HEK293 (cell line): ENCODE measurements around the gene GLIS1.

Experiments
- CTCF ChIP-seq: fragments of 450-650 bp; formaldehyde crosslinking; IDR thresholded peaks from 2 replicates; pipeline ENCODE4 v1.5.1; 2016; ENCODE audit warnings: missing biosample characterization, missing genetic modification characterization
- ZFP41 ChIP-seq: fragments of 450-650 bp; formaldehyde crosslinking; IDR thresholded peaks from 2 replicates; pipeline ENCODE4 v1.5.1; 2016; ENCODE audit warnings: missing biosample characterization, missing genetic modification characterization, borderline replicate concordance
- ZNF747 ChIP-seq: fragments of 450-650 bp; formaldehyde crosslinking; IDR thresholded peaks from 2 replicates; pipeline ENCODE4 v1.5.1; 2016; ENCODE audit warnings: missing biosample characterization, missing genetic modification characterization

- no peak for TF ChIP-seq ZNF747
- no peak for TF ChIP-seq CTCF (tag by site-specific recombination)
- TF ChIP-seq ZFP41 (tag by site-specific recombination): no peak
Observed at GRCh38 chr1:53567851-53568250, 171.1 kb downstream of the GLIS1 start.
